Neural cell (in vitro differentiated cells): ENCODE data around the gene ERH.

Experiments used
- CTCF ChIP-seq: fragments of 450-650 bp; IDR thresholded peaks from 2 replicates; pipeline ENCODE4 v1.5.1; 2014; ENCODE audit warnings: antibody characterized with exemption, mild to moderate bottlenecking, moderate library complexity; ENCODE audit not compliant: poor library complexity, severe bottlenecking
- EP300 ChIP-seq: fragments of 450-650 bp; conservative IDR thresholded peaks from 2 replicates; pipeline ENCODE4 v1.6.1; 2014; ENCODE audit warnings: antibody characterized with exemption, mild to moderate bottlenecking, moderate library complexity; ENCODE audit not compliant: poor library complexity, severe bottlenecking
- MXI1 ChIP-seq: fragments of 450-650 bp; conservative IDR thresholded peaks from 2 replicates; pipeline ENCODE4 v1.6.1; 2014; ENCODE audit warnings: antibody characterized with exemption, mild to moderate bottlenecking; ENCODE audit not compliant: poor library complexity, severe bottlenecking
- POLR2AphosphoS5 ChIP-seq: IDR thresholded peaks from 2 replicates; pipeline ENCODE4 v1.6.1; 2012
- RAD21 ChIP-seq: fragments of 450-650 bp; conservative IDR thresholded peaks from 2 replicates; pipeline ENCODE4 v1.6.1; 2014; ENCODE audit warnings: antibody characterized with exemption, mild to moderate bottlenecking, moderate library complexity
- REST ChIP-seq: IDR thresholded peaks from 2 replicates; pipeline ENCODE4 v1.6.1; 2012; ENCODE audit warnings: borderline replicate concordance
- SMC3 ChIP-seq: fragments of 450-650 bp; conservative IDR thresholded peaks from 2 replicates; pipeline ENCODE4 v1.6.1; 2014; ENCODE audit warnings: antibody characterized with exemption, mild to moderate bottlenecking, moderate library complexity; ENCODE audit not compliant: poor library complexity

DNA sequence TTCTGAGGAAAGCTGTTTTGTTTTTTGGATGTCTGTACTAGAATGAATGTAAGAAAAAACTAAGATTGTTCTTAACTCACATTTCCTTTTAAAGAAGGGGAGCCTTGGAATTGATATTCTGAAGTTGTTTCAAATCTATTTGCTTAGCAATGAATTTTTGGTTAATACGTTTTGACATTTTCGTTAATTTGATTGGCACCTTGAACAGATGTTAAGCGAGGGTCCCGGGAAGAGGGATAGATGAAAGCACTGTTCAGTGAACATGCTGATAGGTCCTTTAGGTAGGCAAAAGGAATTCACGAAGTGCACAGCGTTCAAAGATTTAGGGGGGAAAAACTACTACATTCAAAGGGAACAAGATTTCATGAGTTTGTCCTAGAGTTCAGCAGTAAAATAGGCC lies 2.1 kb upstream of the ERH start:
- no peak for TF ChIP-seq CTCF
- TF ChIP-seq SMC3: no peak
- no peak for TF ChIP-seq RAD21
- TF ChIP-seq REST: no peak
- TF ChIP-seq POLR2AphosphoS5: no peak
- no peak for TF ChIP-seq MXI1
- TF ChIP-seq EP300: no peak
